GM20000 (cell line): ENCODE results near the gene C1RL.

Source experiments
- DNase-seq: peaks from one replicate; pipeline ENCODE4 v3.0.0; 2012; ENCODE audit warnings: low spot score
- TF ChIP-seq, protein P1 (sequence below): IDR thresholded peaks from 2 replicates; pipeline ENCODE4 v1.5.1; 2012; ENCODE audit warnings: mild to moderate bottlenecking, control low read depth; ENCODE audit errors: extremely low read depth, missing control alignments

C1RL gene

GRCh38 chr12:7091660-7092228 lies 17.3 kb downstream of the C1RL start:
- TF ChIP-seq, protein P1, sequence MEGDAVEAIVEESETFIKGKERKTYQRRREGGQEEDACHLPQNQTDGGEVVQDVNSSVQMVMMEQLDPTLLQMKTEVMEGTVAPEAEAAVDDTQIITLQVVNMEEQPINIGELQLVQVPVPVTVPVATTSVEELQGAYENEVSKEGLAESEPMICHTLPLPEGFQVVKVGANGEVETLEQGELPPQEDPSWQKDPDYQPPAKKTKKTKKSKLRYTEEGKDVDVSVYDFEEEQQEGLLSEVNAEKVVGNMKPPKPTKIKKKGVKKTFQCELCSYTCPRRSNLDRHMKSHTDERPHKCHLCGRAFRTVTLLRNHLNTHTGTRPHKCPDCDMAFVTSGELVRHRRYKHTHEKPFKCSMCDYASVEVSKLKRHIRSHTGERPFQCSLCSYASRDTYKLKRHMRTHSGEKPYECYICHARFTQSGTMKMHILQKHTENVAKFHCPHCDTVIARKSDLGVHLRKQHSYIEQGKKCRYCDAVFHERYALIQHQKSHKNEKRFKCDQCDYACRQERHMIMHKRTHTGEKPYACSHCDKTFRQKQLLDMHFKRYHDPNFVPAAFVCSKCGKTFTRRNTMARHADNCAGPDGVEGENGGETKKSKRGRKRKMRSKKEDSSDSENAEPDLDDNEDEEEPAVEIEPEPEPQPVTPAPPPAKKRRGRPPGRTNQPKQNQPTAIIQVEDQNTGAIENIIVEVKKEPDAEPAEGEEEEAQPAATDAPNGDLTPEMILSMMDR = no peak

DNA sequence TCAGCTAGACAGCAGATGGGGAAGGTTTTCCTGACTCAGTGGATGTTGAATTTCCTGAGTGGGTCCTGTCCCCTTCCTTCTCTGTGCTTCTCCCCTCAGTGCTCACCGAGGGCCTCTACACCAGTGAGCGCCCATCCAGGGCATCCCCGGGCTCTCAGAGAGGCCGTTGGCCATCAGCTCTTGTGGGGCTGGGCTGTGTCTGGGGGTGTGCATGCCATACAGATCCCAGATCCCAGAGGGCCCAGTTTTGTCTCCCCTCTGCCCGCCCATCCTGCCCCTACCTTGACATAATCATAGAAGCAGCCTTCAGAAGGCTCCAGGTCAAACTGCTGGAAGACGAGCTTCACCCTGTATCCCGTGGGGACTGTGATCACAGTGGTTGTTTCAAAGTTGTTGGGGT lies 17.8 kb downstream of the C1RL start:
- DNase-seq = no peak
- TF ChIP-seq, protein P1 = no peak

More at GRCh38 chr12:7091660-7092228, 17.3 kb downstream of the C1RL start:
- no peak for DNase-seq

DNA sequence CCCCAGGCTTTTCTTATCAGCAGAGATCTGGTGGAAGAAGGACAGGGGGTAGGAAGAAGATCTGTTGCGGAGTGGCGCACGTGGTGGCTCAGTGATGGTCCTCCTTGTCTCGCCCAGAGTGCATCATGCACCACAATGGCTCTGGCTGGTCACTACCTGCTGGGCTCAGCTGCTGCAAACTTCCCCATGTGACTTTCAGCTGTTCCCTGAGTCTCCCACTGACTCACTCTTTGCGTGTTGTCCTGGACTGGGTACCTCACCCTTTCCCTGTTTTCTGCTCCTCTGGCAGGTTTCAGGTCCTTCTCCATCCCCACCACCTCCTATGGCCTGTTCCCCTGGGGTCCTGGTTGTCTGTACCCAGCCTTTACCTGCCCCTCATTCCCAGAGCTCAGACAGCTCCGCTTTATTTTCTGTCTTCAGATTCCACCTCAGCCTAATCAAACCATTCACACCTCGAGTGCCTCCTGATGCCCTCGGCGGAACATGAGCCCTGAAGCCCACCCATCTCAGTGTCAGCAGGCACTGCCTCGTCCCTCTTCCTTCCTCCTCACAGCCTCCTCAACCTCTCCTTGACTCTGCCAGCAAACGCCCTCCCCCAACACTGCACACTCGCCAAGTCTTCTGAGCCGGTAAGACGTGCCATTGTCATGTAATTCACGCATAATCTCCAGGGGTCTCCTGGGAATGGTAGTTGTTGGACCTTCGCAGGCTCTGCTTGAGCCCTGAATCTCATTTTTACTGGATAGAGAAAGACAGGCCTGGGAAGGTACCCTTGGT lies 18.6 kb downstream of the C1RL start:
- no peak for DNase-seq
- TF ChIP-seq, protein P1 = no peak

- TF ChIP-seq, protein P1 = no peak
- DNase-seq = no peak
Measured at GRCh38 chr12:7089196-7089871, 19.7 kb downstream of the C1RL start.

DNA sequence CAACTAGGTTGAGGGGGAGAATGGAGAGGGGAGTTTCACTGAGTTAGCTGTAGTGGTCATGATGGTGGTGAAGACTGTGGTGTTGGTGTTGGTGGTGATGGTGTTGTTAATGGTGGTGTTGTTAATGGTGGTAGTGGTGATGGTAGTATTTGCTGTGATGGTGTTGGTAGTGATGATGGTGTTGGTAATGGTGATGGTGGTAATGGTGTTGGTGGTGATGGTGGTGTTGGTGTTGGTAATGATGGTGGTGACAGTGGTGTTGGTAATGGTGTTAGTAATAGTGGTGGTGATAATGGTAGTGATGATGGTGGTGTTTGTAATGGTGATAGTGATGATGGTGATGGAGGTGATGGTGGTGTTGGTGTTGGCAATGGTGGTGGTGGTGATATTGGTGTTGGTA lies 25.9 kb downstream of the C1RL start:
- no peak for DNase-seq
- TF ChIP-seq, protein P1 = no peak

- no peak for DNase-seq
- TF ChIP-seq, protein P1 = no peak
Measured at GRCh38 chr12:7081037-7081436, 28.0 kb downstream of the C1RL start.

GRCh38 chr12:7079826-7080125 lies 29.2 kb downstream of the C1RL start:
- DNase-seq = no peak
- TF ChIP-seq, protein P1 = no peak
